ENCODE results near the gene DAB1.

DNA sequence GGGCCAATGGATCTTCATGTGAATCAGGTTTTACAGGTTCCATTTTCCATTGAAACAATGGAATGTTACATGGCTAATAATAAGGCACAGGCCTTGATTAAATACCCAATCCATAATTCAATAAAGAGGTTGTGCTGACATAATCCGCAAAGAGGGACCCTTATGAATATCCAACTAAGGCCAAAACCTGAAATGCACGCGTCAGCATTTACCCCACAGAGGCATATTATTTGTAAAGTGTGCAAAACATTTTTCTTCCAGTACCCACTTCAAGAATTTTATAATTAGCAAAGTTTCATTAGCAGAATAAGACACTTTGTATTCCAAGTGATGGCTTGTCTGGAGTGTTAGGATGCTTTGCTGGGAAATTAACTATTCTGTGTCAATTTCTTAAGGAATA lies 237.4 kb downstream of the DAB1 start:
- TF ChIP-seq, protein P1, sequence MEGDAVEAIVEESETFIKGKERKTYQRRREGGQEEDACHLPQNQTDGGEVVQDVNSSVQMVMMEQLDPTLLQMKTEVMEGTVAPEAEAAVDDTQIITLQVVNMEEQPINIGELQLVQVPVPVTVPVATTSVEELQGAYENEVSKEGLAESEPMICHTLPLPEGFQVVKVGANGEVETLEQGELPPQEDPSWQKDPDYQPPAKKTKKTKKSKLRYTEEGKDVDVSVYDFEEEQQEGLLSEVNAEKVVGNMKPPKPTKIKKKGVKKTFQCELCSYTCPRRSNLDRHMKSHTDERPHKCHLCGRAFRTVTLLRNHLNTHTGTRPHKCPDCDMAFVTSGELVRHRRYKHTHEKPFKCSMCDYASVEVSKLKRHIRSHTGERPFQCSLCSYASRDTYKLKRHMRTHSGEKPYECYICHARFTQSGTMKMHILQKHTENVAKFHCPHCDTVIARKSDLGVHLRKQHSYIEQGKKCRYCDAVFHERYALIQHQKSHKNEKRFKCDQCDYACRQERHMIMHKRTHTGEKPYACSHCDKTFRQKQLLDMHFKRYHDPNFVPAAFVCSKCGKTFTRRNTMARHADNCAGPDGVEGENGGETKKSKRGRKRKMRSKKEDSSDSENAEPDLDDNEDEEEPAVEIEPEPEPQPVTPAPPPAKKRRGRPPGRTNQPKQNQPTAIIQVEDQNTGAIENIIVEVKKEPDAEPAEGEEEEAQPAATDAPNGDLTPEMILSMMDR (IDR thresholded peaks at IDR 0.05; ENCODE audit: poor library complexity, severe bottlenecking): no peak
- TF ChIP-seq RAD21 (conservative IDR thresholded peaks at IDR 0.05): no peak
- no peak for TF ChIP-seq EP300 (conservative IDR thresholded peaks at IDR 0.05; ENCODE audit: poor library complexity, severe bottlenecking)
- TF ChIP-seq EZH2 (IDR thresholded peaks at IDR 0.05; ENCODE audit: borderline replicate concordance, insufficient read depth, low read length, poor library complexity, severe bottlenecking): no peak

Measured in neural cell (in vitro differentiated cells).